GM19438 (cell line): ENCODE measurements around the gene PRRT2.
"Not testable (repeated sequence)": the region's sequence is repeated elsewhere in the genome, so short reads cannot be mapped to it uniquely, and the experiment has no call there.

Source experiments
- ATAC-seq: cut with Tn5 transposase; IDR thresholded peaks from one replicate; pipeline ENCODE4 v1.9.1; 2021; ENCODE audit warnings: low read depth; ENCODE audit not compliant: unreplicated experiment

PRRT2 gene

GRCh38 chr16:29790183-29790948 is 21.6 kb upstream of the PRRT2 start, which contains the start of gene KIF22:
Gene KIF22 (plus strand): TSS chr16:29790751. CDS start chr16:29790760, 9 bp downstream.
- ATAC-seq, result peak; percentile 90

GRCh38 chr16:29790949-29791844 is 20.8 kb upstream of the PRRT2 start:
- ATAC-seq, result no peak

GRCh38 chr16:29791845-29792807 is 19.9 kb upstream of the PRRT2 start:
- no peak for ATAC-seq

- ATAC-seq, result not testable (repeated sequence)
These were observed 18.8 kb upstream of the PRRT2 start for GRCh38 chr16:29793153-29793552.

- ATAC-seq, result no peak
These were observed 17.7 kb upstream of the PRRT2 start for GRCh38 chr16:29794231-29794710.

GRCh38 chr16:29802416-29802935 is 9.5 kb upstream of the PRRT2 start:
- no peak for ATAC-seq

- ATAC-seq, result no peak
These were observed 8.0 kb upstream of the PRRT2 start for GRCh38 chr16:29804020-29804419.

- ATAC-seq, result no peak
These were observed 7.3 kb upstream of the PRRT2 start for GRCh38 chr16:29804455-29805231.

- ATAC-seq, result peak; percentile 47
These were observed 6.5 kb upstream of the PRRT2 start for GRCh38 chr16:29805232-29806098.

- ATAC-seq, result no peak
These were observed 5.9 kb upstream of the PRRT2 start, which contains the start of gene MAZ for GRCh38 chr16:29806099-29806579. Gene MAZ (plus strand): TSS chr16:29806529. CDS start chr16:29806702, 173 bp downstream.

GRCh38 chr16:29806641-29807425 is 5.2 kb upstream of the PRRT2 start:
- no peak for ATAC-seq

- ATAC-seq, result no peak
These were observed 4.4 kb upstream of the PRRT2 start for GRCh38 chr16:29807426-29808218.

- ATAC-seq, result no peak
These were observed 3.6 kb upstream of the PRRT2 start for GRCh38 chr16:29808219-29808900.

- ATAC-seq, result no peak
These were observed 2.8 kb upstream of the PRRT2 start for GRCh38 chr16:29809031-29809747.
